Duodenal mucosa (tissue), 2 donors: Measurements from ENCODE around the gene NELFB.
A peak's percentile ranks its signal among the peaks of the same experiment; 100 is the strongest.

Source experiments
- H3K27ac ChIP-seq: one replicate; pipeline ENCODE4 v1.7.0; 2013; ENCODE audit warnings: low read depth, low read length
- H3K27me3 ChIP-seq, 2 donors: one replicate each; pipeline ENCODE4 v1.7.0; 2013; ENCODE audit warnings: low read length in 2 of 2, control low read depth in 1 of 2; ENCODE audit not compliant: insufficient read depth in 2 of 2, control insufficient read depth in 1 of 2
- H3K36me3 ChIP-seq, 2 donors: one replicate each; pipeline ENCODE4 v1.7.0; 2013; ENCODE audit warnings: low read length in 2 of 2, control low read depth in 1 of 2; ENCODE audit not compliant: insufficient read depth in 2 of 2, control insufficient read depth in 1 of 2
- H3K4me1 ChIP-seq, 2 donors: one replicate each; pipeline ENCODE4 v1.7.0; 2013; ENCODE audit warnings: low read length in 2 of 2, control low read depth in 1 of 2; ENCODE audit not compliant: insufficient read depth in 2 of 2, control insufficient read depth in 1 of 2
- H3K4me3 ChIP-seq, 2 donors: one replicate each; pipeline ENCODE4 v1.7.0; 2013; ENCODE audit warnings: low read length in 2 of 2, low read depth in 1 of 2
- H3K9ac ChIP-seq, 2 donors: one replicate each; pipeline ENCODE4 v1.7.0; 2013; ENCODE audit warnings: low read length in 2 of 2, low read depth in 1 of 2
- H3K9me3 ChIP-seq, 2 donors: one replicate each; pipeline ENCODE4 v1.7.0; 2013; ENCODE audit warnings: low read length in 2 of 2, control low read depth in 1 of 2; ENCODE audit not compliant: control insufficient read depth in 1 of 2

NELFB gene

GRCh38 chr9:137271696-137272076 is 16.6 kb downstream of the NELFB start:
- Histone ChIP-seq H3K27ac (no peak overlapping the region), H3K27me3 (no peaks in the 10 kb centered on the region), H3K4me1 (peaks cover 42 to 50% of the 10 kb centered on the region in 2 donors), H3K4me3 (no peak overlapping the region), H3K9me3 (no peaks in the 10 kb centered on the region), H3K36me3 (peaks cover 3 to 32% of the 10 kb centered on the region in 2 donors), H3K9ac (no peak overlapping the region)

DNA sequence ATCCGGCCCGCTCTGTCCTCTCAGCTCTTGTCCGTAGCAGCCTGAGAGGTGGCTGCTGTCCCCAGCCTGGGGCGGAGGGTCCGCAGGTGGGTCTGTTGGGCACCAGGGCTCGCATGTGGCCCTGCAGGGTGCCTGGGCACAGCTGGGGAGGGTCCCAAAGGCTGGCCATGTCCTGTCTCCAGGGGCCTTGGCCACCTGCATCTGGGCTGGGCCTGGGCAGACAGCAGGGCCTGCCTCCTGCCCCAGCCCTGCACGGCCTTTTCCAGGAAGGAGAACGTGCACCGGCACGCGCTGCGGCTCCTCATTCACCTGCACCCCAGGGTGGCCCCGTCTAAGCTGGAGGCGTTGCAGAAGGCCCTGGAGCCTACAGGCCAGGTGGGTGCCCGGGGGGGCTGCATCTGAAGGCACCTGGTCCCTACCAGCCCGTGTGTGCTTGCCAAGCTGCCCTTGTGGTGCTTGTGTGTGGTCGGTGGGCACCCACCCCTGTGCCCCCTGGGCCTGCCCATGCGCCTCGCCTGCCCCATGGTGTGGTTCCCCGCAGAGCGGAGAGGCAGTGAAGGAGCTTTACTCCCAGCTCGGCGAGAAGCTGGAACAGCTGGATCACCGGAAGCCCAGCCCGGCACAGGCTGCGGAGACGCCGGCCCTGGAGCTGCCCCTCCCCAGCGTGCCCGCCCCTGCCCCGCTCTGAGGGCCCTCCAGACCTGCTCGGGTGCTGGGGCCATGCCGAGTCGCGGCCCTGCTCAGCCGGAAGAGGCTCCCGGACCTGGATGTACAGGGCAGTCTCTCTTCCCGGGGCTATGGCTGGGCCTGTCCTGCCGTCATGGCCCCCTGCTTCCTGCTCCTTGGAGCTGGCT is 17.3 kb downstream of the NELFB start:
- no peaks in the 10 kb centered on the region for H3K27me3 ChIP-seq
- H3K36me3 ChIP-seq: peaks cover 3 to 27% of the 10 kb centered on the region in 2 donors
- H3K4me1 ChIP-seq: peaks cover 49 to 58% of the 10 kb centered on the region in 2 donors
- no peak overlapping the region for H3K4me3 ChIP-seq
- no peak overlapping the region for H3K9ac ChIP-seq
- H3K27ac ChIP-seq: no peak overlapping the region
- H3K9me3 ChIP-seq: no peaks in the 10 kb centered on the region

DNA sequence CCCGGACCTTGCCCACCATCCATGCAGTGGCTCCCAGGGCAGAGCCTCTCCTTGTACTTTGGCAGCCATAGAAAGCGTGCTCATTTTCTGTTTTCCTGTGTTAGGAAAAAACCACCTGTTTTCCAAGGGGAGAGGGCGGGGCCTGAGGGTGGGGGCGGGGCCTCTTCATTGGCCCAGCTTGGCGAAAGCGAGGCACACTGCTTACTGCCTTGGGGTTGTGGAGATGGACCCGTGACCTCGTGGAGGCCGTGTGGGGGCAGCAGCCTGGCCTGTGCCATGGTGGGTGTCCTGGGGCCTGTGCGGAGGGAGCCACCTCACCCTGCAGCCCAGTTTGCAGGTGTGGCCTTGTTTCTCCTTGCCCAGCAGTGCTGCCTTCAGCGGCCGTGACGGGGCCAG is 18.0 kb downstream of the NELFB start:
- Histone ChIP-seq H3K36me3 (peaks cover 3 to 27% of the 10 kb centered on the region in 2 donors), H3K27ac (no peak overlapping the region)

DNA sequence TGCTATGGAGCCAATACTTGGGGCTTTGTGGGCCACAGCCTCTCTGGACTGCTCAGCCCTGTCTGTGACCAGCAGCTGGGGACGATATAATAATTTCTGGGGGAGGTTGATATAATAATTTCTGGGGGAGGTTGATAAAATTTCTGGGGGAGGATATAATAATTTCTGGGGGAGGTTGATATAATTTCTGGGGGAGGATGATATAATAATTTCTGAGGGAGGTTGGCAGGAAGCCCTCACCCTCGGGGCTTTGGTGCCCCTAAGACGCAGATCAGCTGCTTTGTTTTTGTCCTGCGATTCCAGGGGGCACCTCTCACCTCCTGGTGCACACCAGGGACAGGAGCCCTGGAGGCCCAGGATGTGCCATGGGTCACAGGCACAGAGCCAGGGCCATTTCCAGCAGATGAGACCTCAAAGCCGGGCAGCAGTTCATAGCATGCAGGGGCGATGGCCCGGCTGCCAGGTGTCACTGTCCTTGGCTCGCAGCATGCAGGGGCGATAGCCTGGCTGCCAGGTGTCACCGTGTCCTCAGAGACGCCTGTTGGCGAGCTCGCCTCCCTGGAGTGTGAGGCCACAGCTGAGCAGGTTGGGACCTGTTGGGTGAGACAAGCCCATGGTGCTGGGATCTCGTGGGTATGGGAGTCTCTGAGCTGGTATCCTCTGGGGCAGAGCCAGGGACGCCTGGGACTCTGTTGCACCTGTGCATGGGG is 18.6 kb downstream of the NELFB start:
- Histone ChIP-seq H3K9me3 (no peaks in the 10 kb centered on the region), H3K4me3 (no peak overlapping the region), H3K9ac (peak overlapping the region; percentile 26 to 35), H3K27me3 (no peaks in the 10 kb centered on the region), H3K4me1 (peaks cover 42 to 55% of the 10 kb centered on the region in 2 donors), H3K36me3 (peaks cover 3 to 25% of the 10 kb centered on the region in 2 donors), H3K27ac (peak overlapping the region; percentile 63)

More for the DNA sequence above, 18.0 kb downstream of the NELFB start:
- Histone ChIP-seq H3K4me3 (no peak overlapping the region), H3K9ac (no peak overlapping the region), H3K27me3 (no peaks in the 10 kb centered on the region), H3K9me3 (no peaks in the 10 kb centered on the region), H3K4me1 (peaks cover 45 to 59% of the 10 kb centered on the region in 2 donors)

DNA sequence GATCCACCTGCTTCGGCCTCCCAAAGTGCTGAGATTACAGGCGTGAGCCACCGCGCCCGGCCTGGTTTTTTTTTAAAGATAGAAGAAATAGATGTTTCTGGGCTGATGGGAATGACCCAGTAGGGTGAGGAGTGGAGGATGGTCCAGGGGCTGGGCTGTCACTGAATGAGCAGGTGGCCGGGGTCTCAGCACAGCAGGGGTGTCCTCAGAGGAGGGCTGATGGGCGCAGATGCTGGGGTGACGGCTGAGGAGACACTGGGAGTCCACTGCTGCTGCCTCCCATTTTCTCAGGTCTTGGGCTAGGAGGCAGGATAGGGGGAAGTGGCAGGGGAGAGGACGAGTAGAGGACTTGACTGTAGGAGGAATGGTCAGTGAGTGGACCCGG is 20.1 kb downstream of the NELFB start:
- Histone ChIP-seq H3K27me3 (no peaks in the 10 kb centered on the region), H3K4me1 (peaks cover 31 to 48% of the 10 kb centered on the region in 2 donors), H3K4me3 (no peak overlapping the region), H3K9me3 (no peaks in the 10 kb centered on the region), H3K27ac (no peak overlapping the region), H3K9ac (peak overlapping the region in 1 of 2 donors; percentile 38), H3K36me3 (peaks cover 0 to 31% of the 10 kb centered on the region in 2 donors)

- H3K9me3 ChIP-seq: no peaks in the 10 kb centered on the region
- peak overlapping the region; percentile 87 to 93 for H3K9ac ChIP-seq
- peak overlapping the region; percentile 20 for H3K27ac ChIP-seq
- no peaks in the 10 kb centered on the region for H3K27me3 ChIP-seq
- H3K36me3 ChIP-seq: peaks cover 0 to 30% of the 10 kb centered on the region in 2 donors
- H3K4me1 ChIP-seq: peaks cover 31 to 49% of the 10 kb centered on the region in 2 donors
- peak overlapping the region in 1 of 2 donors; percentile 40 for H3K4me3 ChIP-seq
These were observed 20.7 kb downstream of the NELFB start for GRCh38 chr9:137275588-137276472.

DNA sequence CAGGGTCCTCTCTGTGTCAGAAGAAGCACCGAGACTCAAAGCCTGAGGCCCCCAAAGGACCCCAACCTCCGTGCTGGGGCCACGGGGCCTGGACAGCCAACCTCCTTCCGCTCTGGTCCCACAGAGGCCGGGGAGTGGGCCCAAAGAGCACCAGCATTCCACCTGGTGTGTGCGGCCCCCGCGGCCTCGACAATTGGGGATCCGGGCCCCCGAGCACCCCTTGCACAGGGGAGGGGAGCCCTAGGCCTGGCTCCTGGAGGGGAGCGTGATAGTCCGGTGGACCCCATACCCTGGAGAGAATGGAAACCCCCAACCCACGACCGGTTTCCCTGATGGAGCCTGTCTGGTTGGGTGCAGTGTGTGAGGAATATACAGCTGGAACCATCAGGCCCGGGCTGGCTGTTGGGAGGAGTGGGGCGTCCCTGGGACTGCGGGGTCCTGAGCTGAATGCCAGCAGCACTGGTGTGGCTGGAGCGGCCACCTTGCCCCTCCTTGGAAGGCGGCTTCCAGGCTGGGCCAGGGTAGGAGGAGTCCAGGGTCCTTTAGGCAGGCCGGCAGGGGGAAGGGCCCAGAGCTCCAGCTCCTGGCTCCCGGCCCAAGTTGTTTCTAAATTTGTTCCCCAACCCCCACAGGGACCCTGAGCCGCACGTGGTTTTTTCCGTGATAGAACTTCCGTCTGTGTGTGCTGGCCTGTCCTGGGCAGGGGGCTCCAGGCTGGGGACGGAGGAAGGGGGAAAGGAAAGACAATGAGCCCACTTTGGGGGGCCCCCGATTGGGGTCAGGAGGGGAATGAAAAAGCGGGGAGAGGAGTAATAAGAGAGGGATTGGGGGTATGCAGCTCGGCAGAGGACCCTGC is 21.6 kb downstream of the NELFB start:
- Histone ChIP-seq H3K27ac (peak overlapping the region; percentile 87), H3K9ac (peak overlapping the region; percentile 87 to 93), H3K27me3 (no peaks in the 10 kb centered on the region), H3K36me3 (peaks cover 0 to 26% of the 10 kb centered on the region in 2 donors), H3K4me3 (peak overlapping the region; percentile 78 to 81), H3K4me1 (peaks cover 31 to 49% of the 10 kb centered on the region in 2 donors), H3K9me3 (no peaks in the 10 kb centered on the region)

- Histone ChIP-seq H3K27ac (peak within 1 kb of the TSS; percentile 87), H3K9me3 (no peaks in the 10 kb centered on the region), H3K4me1 (peaks cover 31 to 49% of the 10 kb centered on the region in 2 donors), H3K4me3 (peak within 1 kb of the TSS; percentile 78 to 81), H3K27me3 (no peaks in the 10 kb centered on the region), H3K36me3 (peaks cover 0 to 18% of the 10 kb centered on the region in 2 donors), H3K9ac (peak within 1 kb of the TSS; percentile 87 to 93)
These were observed 22.4 kb downstream of the NELFB start, which contains the start of gene TOR4A for GRCh38 chr9:137277329-137278041. Gene TOR4A (plus strand): TSS chr9:137277726. CDS start chr9:137278690, 964 bp downstream.
